Right atrium auricular region (tissue), 2 donors: ENCODE measurements around the gene TIGD1. TPM values are rescaled to one million over a fixed set of nuclear protein-coding genes. Genes with fewer than 3 reads are reported as not detected.

ENCODE experiments used
- DNase-seq: peaks from one replicate; pipeline ENCODE4 v3.0.0-alpha.2; 2019; ENCODE audit warnings: low spot score
- H3K27ac ChIP-seq, 2 donors: fragments of 200-600 bp; sonication (generic); 1 replicate in 1 of 2; 2 replicates in 1 of 2; pipeline ENCODE4 v1.5.1; 2016 to 2019
- H3K27me3 ChIP-seq, 2 donors: fragments of 200-600 bp; sonication (generic); one replicate each; pipeline versions ENCODE4 v1.5.1 to v1.6.0; 2017 to 2019
- H3K36me3 ChIP-seq: fragments of 200-600 bp; sonication (generic); one replicate; pipeline ENCODE4 v1.5.1; 2016
- H3K4me1 ChIP-seq, 2 donors: fragments of 200-600 bp; sonication (generic); one replicate each; pipeline versions ENCODE4 v1.5.1 to v1.6.0; 2017 to 2019
- H3K4me3 ChIP-seq, 2 donors: fragments of 200-600 bp; sonication (generic); 1 replicate in 1 of 2; 2 replicates in 1 of 2; pipeline ENCODE4 v1.5.1; 2017 to 2019; ENCODE audit warnings: mild to moderate bottlenecking in 1 of 2, moderate library complexity in 1 of 2
- H3K9me3 ChIP-seq, 2 donors: fragments of 200-600 bp; sonication (generic); one replicate each; pipeline ENCODE4 v1.5.1; 2019
- CTCF ChIP-seq, 2 donors: fragments of 200-600 bp; sonication (generic); IDR thresholded peaks; one replicate each; pipeline ENCODE4 v1.5.1; 2019; ENCODE audit warnings: antibody characterized with exemption in 2 of 2
- total RNA-seq, 2 donors: library from RNA; depleted of rRNA; stranded (reverse); fragments of >200 nt; gene quantifications; one replicate each; pipeline ENCODE4 v1.1.0, GENCODE V29; 2016

Gene TIGD1
- total RNA-seq, 2 donors from 2014 or later: 1.7 to 2.0 TPM

GRCh38 chr2:232568161-232568560, 17.8 kb upstream of the TIGD1 start:
- Histone ChIP-seq H3K27me3 (no peaks in the 10 kb centered on the region), H3K4me3 (no peak overlapping the region), H3K9me3 (no peaks in the 10 kb centered on the region), H3K4me1 (peaks cover 0 to 15% of the 10 kb centered on the region in 2 donors), H3K36me3 (peaks cover 76% of the 10 kb centered on the region), H3K27ac (no peak overlapping the region)
- TF ChIP-seq CTCF (IDR thresholded peaks at IDR 0.05): no peak
- no peak for DNase-seq

- Histone ChIP-seq H3K4me1 (peaks cover 0 to 15% of the 10 kb centered on the region in 2 donors), H3K4me3 (no peak overlapping the region), H3K27ac (no peak overlapping the region), H3K36me3 (peaks cover 76% of the 10 kb centered on the region), H3K27me3 (no peaks in the 10 kb centered on the region), H3K9me3 (no peaks in the 10 kb centered on the region)
- TF ChIP-seq CTCF (IDR thresholded peaks at IDR 0.05): no peak
- DNase-seq: no peak
Measured at GRCh38 chr2:232567721-232568120, 17.4 kb upstream of the TIGD1 start.

GRCh38 chr2:232563580-232563979, 13.2 kb upstream of the TIGD1 start:
- H3K27ac ChIP-seq: no peak overlapping the region
- peaks cover 79% of the 10 kb centered on the region for H3K36me3 ChIP-seq
- no peak for TF ChIP-seq CTCF (IDR thresholded peaks at IDR 0.05)

GRCh38 chr2:232562515-232563151, 12.3 kb upstream of the TIGD1 start:
- no peak for TF ChIP-seq CTCF (IDR thresholded peaks at IDR 0.05)
- H3K9me3 ChIP-seq: no peaks in the 10 kb centered on the region
- H3K27me3 ChIP-seq: no peaks in the 10 kb centered on the region
- DNase-seq: no peak
- peaks cover 76% of the 10 kb centered on the region for H3K36me3 ChIP-seq
- peaks cover 0 to 7% of the 10 kb centered on the region in 2 donors for H3K4me1 ChIP-seq
- H3K27ac ChIP-seq: no peak overlapping the region
- H3K4me3 ChIP-seq: no peak overlapping the region

More at GRCh38 chr2:232563580-232563979, 13.2 kb upstream of the TIGD1 start:
- H3K9me3 ChIP-seq: no peaks in the 10 kb centered on the region
- H3K4me1 ChIP-seq: peaks cover 0 to 14% of the 10 kb centered on the region in 2 donors
- H3K4me3 ChIP-seq: no peak overlapping the region
- DNase-seq: no peak
- no peaks in the 10 kb centered on the region for H3K27me3 ChIP-seq

- TF ChIP-seq CTCF (IDR thresholded peaks at IDR 0.05): no peak
- H3K9me3 ChIP-seq: no peaks in the 10 kb centered on the region
Measured at GRCh38 chr2:232556426-232556825, 6.1 kb upstream of the TIGD1 start.

GRCh38 chr2:232551776-232552175, 1.4 kb upstream of the TIGD1 start:
- peaks cover 0 to 5% of the 10 kb centered on the region in 2 donors for H3K9me3 ChIP-seq
- H3K27ac ChIP-seq: no peak overlapping the region
- no peak for DNase-seq
- H3K36me3 ChIP-seq: peaks cover 13% of the 10 kb centered on the region
- no peak for TF ChIP-seq CTCF (IDR thresholded peaks at IDR 0.05)
- H3K4me3 ChIP-seq: peak overlapping the region; percentile 71 to 76
- H3K27me3 ChIP-seq: no peaks in the 10 kb centered on the region
- peaks cover 0 to 24% of the 10 kb centered on the region in 2 donors for H3K4me1 ChIP-seq

More at GRCh38 chr2:232556426-232556825, 6.1 kb upstream of the TIGD1 start:
- no peak for DNase-seq
- Histone ChIP-seq H3K27ac (no peak overlapping the region), H3K4me1 (peaks cover 0 to 15% of the 10 kb centered on the region in 2 donors), H3K4me3 (no peak overlapping the region), H3K36me3 (peaks cover 40% of the 10 kb centered on the region), H3K27me3 (no peaks in the 10 kb centered on the region)
